Ovary (tissue), 9 donors: Measurements from ENCODE around the gene ZNF385D. TPM values are rescaled to one million over a fixed set of nuclear protein-coding genes. Genes with fewer than 3 reads are reported as not detected.

ENCODE experiments used
- DNase-seq, 5 donors: peaks; one replicate each; pipeline ENCODE4 v3.0.0-alpha.2; 2019 to 2020
- H3K27ac ChIP-seq, 2 donors: fragments of 200-600 bp; one replicate each; pipeline versions ENCODE4 v1.5.1 to v1.8.0; 2019 to 2022
- H3K27me3 ChIP-seq: fragments of 200-600 bp; one replicate; pipeline ENCODE4 v1.8.0; 2022
- H3K36me3 ChIP-seq: fragments of 200-600 bp; sonication (generic); one replicate; pipeline ENCODE4 v1.5.1; 2019
- H3K4me1 ChIP-seq: one replicate; pipeline ENCODE4 v1.8.1; 2013; ENCODE audit warnings: mild to moderate bottlenecking, moderate library complexity; ENCODE audit not compliant: insufficient read depth
- H3K4me3 ChIP-seq: fragments of 200-600 bp; sonication (generic); one replicate; pipeline ENCODE4 v1.5.1; 2017
- H3K9me3 ChIP-seq, 2 donors: fragments of 200-600 bp in 1 of 2; sonication (generic) in 1 of 2; one replicate each; pipeline versions ENCODE4 v1.5.1 to v1.8.1; 2013 to 2019; ENCODE audit warnings: mild to moderate bottlenecking in 1 of 2, moderate library complexity in 1 of 2
- EP300 ChIP-seq: sonication (generic); formaldehyde crosslinking; IDR thresholded peaks from one replicate; pipeline ENCODE4 v1.6.1; 2017; ENCODE audit warnings: antibody characterized with exemption
- POLR2A ChIP-seq: fragments of 450-650 bp; IDR thresholded peaks from one replicate; pipeline ENCODE4 v1.6.1; 2017; ENCODE audit warnings: antibody characterized with exemption, mild to moderate bottlenecking, moderate library complexity
- WGBS, 3 donors: extraction: QIAGEN DNeasy Blood & Tissue Kit in 1 of 3; methylation state at CpG; one replicate each; pipeline versions ENCODE4 v1.1.5 to v1.1.7; 2013 to 2017; 5-methylcytosine and 5-hydroxymethylcytosine counted together
- intact Hi-C, 4 donors: fragments of 100-400 bp; cut with DNase I; formaldehyde crosslinking; loops; one replicate each; pipeline versions ENCODE4 v1.11.0 to v1.15.1; 2022 to 2023
- polyA plus RNA-seq, 2 donors: library from polyadenylated mRNA; stranded (reverse); fragments of 200-250 nt in 1 of 2; fragments of 350-450 nt in 1 of 2; fragmentation: Illumina TruSeq in 1 of 2; extraction: RNeasy Lipid Tissue Mini Kit (QIAGEN cat#74804) in 1 of 2; gene quantifications; one replicate each; pipeline ENCODE4 v1.2.3, GENCODE V29; 2013 to 2014
- total RNA-seq, 7 donors: library from RNA; depleted of rRNA in 2 of 7; stranded (reverse); fragments of >200 nt in 2 of 7; fragmentation: NEBNext Ultra II Directional in 3 of 7; extraction: Animal tissue kit (Norgen Biotek cat#: 25700) in 3 of 7; gene quantifications; one replicate each; pipeline versions ENCODE4 v1.1.0 to v1.2.4, GENCODE V29; 2016 to 2023
- TF ChIP-seq, protein P1 (sequence below), 3 donors: fragments of 450-650 bp in 2 of 3; fragments of 200-600 bp in 1 of 3; IDR thresholded peaks; one replicate each; pipeline versions ENCODE4 v1.5.1 to v1.8.0; 2016 to 2022; ENCODE audit warnings: antibody characterized with exemption in 3 of 3, mild to moderate bottlenecking in 1 of 3
- donor health status: DM: no; HTN: no; CAD: no; lungs with moderate emphysema.
- donor health status: DM: no; HTN: no; CAD: no.
- donor health status: Bipolar disorder and iron deficiency.
- donor health status: DM: yes; HTN: yes; CAD: no.
- donor health status: DM: no; HTN: no; CAD: no.
- donor health status: DM: yes; HTN: yes; CAD: no.

The ZNF385D gene
- total and polyA plus RNA-seq, 9 donors = 0.33 to 9.3 (median 2.6) TPM

DNA sequence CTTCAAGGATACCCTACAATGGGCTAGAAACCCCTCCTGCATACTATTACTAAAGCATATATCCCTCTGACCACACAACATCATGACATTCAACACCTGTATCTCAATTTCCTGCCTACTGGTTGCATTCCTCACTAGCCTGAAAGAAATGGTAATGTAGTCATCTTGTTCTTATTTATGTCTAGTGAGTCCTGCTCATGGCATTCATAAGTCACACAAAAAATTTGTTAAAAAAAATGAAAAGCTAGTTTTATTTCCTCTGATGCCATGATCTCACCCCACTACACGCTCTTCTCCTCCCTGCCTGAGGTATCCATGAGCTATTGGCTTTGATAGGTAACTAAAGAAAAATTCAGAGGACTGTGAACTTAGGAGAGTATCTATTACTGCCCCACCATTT lies 284.5 kb downstream of the ZNF385D start:
- H3K4me3 ChIP-seq = no peak overlapping the region
- no peak overlapping the region for H3K27ac ChIP-seq
- no peaks in the 10 kb centered on the region for H3K27me3 ChIP-seq
- no peaks in the 10 kb centered on the region for H3K36me3 ChIP-seq
- H3K9me3 ChIP-seq = no peaks in the 10 kb centered on the region
- intact Hi-C loops = no loop called here
- no peak for DNase-seq
- WGBS, 3 donors = 88 to 97% (median 97%) methylated on average over 1 of the region's 1 CpG
- no peaks in the 10 kb centered on the region for H3K4me1 ChIP-seq
- TF ChIP-seq EP300 = no peak
- TF ChIP-seq POLR2A = no peak
- TF ChIP-seq, protein P1, sequence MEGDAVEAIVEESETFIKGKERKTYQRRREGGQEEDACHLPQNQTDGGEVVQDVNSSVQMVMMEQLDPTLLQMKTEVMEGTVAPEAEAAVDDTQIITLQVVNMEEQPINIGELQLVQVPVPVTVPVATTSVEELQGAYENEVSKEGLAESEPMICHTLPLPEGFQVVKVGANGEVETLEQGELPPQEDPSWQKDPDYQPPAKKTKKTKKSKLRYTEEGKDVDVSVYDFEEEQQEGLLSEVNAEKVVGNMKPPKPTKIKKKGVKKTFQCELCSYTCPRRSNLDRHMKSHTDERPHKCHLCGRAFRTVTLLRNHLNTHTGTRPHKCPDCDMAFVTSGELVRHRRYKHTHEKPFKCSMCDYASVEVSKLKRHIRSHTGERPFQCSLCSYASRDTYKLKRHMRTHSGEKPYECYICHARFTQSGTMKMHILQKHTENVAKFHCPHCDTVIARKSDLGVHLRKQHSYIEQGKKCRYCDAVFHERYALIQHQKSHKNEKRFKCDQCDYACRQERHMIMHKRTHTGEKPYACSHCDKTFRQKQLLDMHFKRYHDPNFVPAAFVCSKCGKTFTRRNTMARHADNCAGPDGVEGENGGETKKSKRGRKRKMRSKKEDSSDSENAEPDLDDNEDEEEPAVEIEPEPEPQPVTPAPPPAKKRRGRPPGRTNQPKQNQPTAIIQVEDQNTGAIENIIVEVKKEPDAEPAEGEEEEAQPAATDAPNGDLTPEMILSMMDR (IDR thresholded peaks at IDR 0.05) = no peak

DNA sequence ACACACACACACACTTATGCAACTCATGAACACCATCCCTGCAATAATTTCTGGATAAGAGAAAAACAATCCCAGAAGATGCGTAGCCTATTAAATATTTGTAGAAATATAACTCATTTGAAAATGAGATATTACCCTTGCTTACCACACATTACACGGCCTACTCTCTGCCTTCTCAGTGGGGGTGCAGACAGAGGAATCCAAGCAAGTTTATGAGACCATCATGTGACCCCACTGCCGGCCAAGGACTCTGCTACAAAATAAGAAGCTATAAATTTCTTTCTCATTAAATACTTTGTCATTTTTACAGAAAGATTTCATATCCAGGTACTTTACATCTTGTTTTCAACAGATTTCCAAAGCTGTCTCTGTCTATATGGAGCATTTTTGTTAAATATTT lies 286.3 kb downstream of the ZNF385D start:
- intact Hi-C loops = no loop called here
- DNase-seq = peak in 3 of 5 donors; percentile 21 to 39 (median 24)
- no peaks in the 10 kb centered on the region for H3K4me1 ChIP-seq
- H3K27ac ChIP-seq = no peak overlapping the region
- H3K27me3 ChIP-seq = no peaks in the 10 kb centered on the region
- TF ChIP-seq POLR2A (no peak), EP300 (no peak)
- TF ChIP-seq, protein P1 (IDR thresholded peaks at IDR 0.05) = no peak
- no peak overlapping the region for H3K4me3 ChIP-seq
- 8 to 13% (median 8%) methylated on average over 3 of the region's 3 CpGs for WGBS, 3 donors
- H3K9me3 ChIP-seq = no peaks in the 10 kb centered on the region
- no peaks in the 10 kb centered on the region for H3K36me3 ChIP-seq

DNA sequence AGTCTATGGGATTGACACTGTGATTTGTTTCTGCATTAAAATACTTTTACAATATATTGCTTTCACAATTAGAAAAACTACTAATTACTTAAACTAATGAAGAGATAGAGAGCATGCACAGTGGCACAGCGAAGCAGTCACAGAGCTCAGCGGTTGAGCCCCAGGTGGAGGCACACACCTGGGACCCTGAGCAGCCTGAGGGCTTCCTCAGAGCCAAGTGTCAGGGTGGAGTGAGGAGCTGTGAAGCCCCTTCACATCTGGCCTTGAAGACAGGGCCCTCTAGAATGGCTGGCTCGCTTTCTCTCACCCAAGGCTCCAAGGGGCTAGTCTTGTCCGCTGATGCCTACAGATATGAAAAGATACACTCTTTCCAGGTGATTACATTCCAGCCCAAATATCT lies 287.7 kb downstream of the ZNF385D start:
- no peaks in the 10 kb centered on the region for H3K4me1 ChIP-seq
- no peaks in the 10 kb centered on the region for H3K27me3 ChIP-seq
- WGBS, 3 donors = 92 to 94% (median 93%) methylated on average over 4 of the region's 4 CpGs
- intact Hi-C loops = no loop called here
- no peaks in the 10 kb centered on the region for H3K9me3 ChIP-seq
- TF ChIP-seq EP300 = no peak
- TF ChIP-seq, protein P1 (IDR thresholded peaks at IDR 0.05) = no peak
- TF ChIP-seq POLR2A = no peak
- DNase-seq = no peak
- H3K4me3 ChIP-seq = no peak overlapping the region
- no peak overlapping the region for H3K27ac ChIP-seq
- no peaks in the 10 kb centered on the region for H3K36me3 ChIP-seq

DNA sequence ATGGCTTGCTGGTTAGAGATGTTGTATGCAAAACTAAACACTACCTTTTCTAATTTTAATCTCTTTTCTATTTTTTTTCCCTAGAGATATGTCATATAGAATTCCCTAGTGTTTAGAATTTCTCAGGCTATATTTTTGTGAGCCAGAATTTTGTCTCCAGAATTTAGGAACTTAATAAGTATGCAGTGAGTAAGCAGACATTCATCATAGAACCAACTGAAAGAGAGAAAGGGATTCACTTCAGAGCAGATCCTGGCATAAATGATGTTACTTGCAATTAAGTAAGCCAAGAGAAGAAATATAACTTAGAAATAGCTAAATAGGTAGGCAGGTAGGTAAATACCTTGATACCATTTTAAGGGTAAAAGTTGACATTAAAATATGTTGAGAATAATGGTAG lies 288.9 kb downstream of the ZNF385D start:
- H3K4me3 ChIP-seq = no peak overlapping the region
- no peak overlapping the region for H3K27ac ChIP-seq
- no peaks in the 10 kb centered on the region for H3K9me3 ChIP-seq
- H3K36me3 ChIP-seq = no peaks in the 10 kb centered on the region
- H3K27me3 ChIP-seq = no peaks in the 10 kb centered on the region
- H3K4me1 ChIP-seq = no peaks in the 10 kb centered on the region
- DNase-seq = no peak
- TF ChIP-seq, protein P1 (IDR thresholded peaks at IDR 0.05) = no peak
- TF ChIP-seq POLR2A (no peak), EP300 (no peak)
- intact Hi-C loops = no loop called here

DNA sequence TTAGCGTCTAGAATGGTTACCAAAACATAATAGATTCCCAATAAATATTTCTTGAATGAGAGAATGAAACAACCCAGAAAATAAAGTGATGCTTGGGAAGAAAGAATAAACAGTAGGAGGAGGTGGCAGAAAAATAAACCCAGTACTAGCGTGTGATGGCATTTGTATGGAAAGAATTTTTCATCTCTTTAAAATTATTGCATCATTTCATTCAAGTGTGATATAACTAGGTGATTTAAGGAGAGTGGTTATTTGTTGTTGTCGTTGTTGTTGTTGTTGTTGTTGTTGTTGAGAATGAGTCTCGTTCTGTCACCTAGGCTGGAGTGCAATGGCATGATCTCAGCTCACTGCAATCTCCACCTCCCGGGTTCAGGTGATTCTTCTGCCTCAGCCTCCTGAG lies 293.9 kb downstream of the ZNF385D start:
- H3K4me3 ChIP-seq = no peak overlapping the region
- TF ChIP-seq, protein P1 (IDR thresholded peaks at IDR 0.05) = no peak
- TF ChIP-seq POLR2A (no peak), EP300 (no peak)
- no peak overlapping the region for H3K27ac ChIP-seq
- no peaks in the 10 kb centered on the region for H3K36me3 ChIP-seq
- H3K9me3 ChIP-seq = no peaks in the 10 kb centered on the region
- no peaks in the 10 kb centered on the region for H3K4me1 ChIP-seq
- no peaks in the 10 kb centered on the region for H3K27me3 ChIP-seq
- DNase-seq = no peak
- intact Hi-C loops = no loop called here
- 89 to 93% (median 90%) methylated on average over 5 of the region's 5 CpGs for WGBS, 3 donors
